Upper lobe of left lung (tissue), 6 donors: Measurements from ENCODE around the gene NRXN3. TPM values are rescaled to one million over a fixed set of nuclear protein-coding genes. Genes with fewer than 3 reads are reported as not detected.

Experiments used
- ATAC-seq, 2 donors: fragments of 200-7000 bp; cut with Tn5 transposase; one replicate each; pipeline ENCODE4 v1.9.1; 2022; ENCODE audit warnings: mild to moderate bottlenecking in 2 of 2, moderate library complexity in 2 of 2; ENCODE audit not compliant: low FRiP score in 2 of 2
- DNase-seq, 2 donors: peaks; one replicate each; pipeline ENCODE4 v3.0.0-alpha.2; 2019 to 2020
- H3K27ac ChIP-seq, 4 donors: fragments of 200-600 bp; sonication (generic); one replicate each; pipeline ENCODE4 v1.5.1; 2016 to 2019
- H3K27me3 ChIP-seq, 4 donors: fragments of 200-600 bp; sonication (generic); one replicate each; pipeline ENCODE4 v1.5.1; 2017 to 2019
- H3K36me3 ChIP-seq, 4 donors: fragments of 200-600 bp; sonication (generic); one replicate each; pipeline ENCODE4 v1.5.1; 2016 to 2019
- H3K4me1 ChIP-seq, 4 donors: fragments of 200-600 bp; sonication (generic); one replicate each; pipeline ENCODE4 v1.5.1; 2018 to 2019
- H3K4me3 ChIP-seq, 4 donors: fragments of 200-600 bp; sonication (generic); one replicate each; pipeline ENCODE4 v1.5.1; 2017 to 2019; ENCODE audit warnings: mild to moderate bottlenecking in 2 of 4, moderate library complexity in 1 of 4
- H3K9me3 ChIP-seq, 4 donors: fragments of 200-600 bp; sonication (generic); one replicate each; pipeline ENCODE4 v1.5.1; 2018 to 2019
- CTCF ChIP-seq, 6 experiments: fragments of 450-650 bp in 4 of 6; fragments of 200-600 bp in 2 of 6; sonication (generic) in 2 of 6; IDR thresholded peaks; one replicate each; pipeline ENCODE4 v1.5.1; 2016 to 2019; ENCODE audit warnings: antibody characterized with exemption in 6 of 6
- EP300 ChIP-seq, 4 donors: sonication (generic); formaldehyde crosslinking; IDR thresholded peaks; one replicate each; pipeline ENCODE4 v1.5.1; 2017; ENCODE audit warnings: antibody characterized with exemption in 4 of 4, control low read depth in 2 of 4
- POLR2A ChIP-seq, 4 donors: fragments of 450-650 bp; IDR thresholded peaks; one replicate each; pipeline ENCODE4 v1.5.1; 2016 to 2017; ENCODE audit warnings: antibody characterized with exemption in 4 of 4, mild to moderate bottlenecking in 2 of 4
- POLR2AphosphoS5 ChIP-seq, 2 donors: sonication (generic); formaldehyde crosslinking; IDR thresholded peaks; one replicate each; pipeline ENCODE4 v1.5.1; 2017; ENCODE audit warnings: antibody characterized with exemption in 2 of 2
- WGBS, 2 donors: methylation state at CpG; one replicate each; pipeline ENCODE4 v1.1.5; 2017 to 2018; 5-methylcytosine and 5-hydroxymethylcytosine counted together
- total RNA-seq, 6 donors: library from RNA; depleted of rRNA in 4 of 6; stranded (reverse); fragments of >200 nt in 4 of 6; gene quantifications; one replicate each; pipeline versions ENCODE4 v1.1.0 to v1.2.1, GENCODE V29; 2016 to 2021
- donor health status: DM: no; HTN: no; CAD: no; lungs with moderate emphysema.
- donor health status: DM: no; HTN: yes; CAD: no; lungs with severe emphysema.

Gene NRXN3
- total RNA-seq, 6 donors from 2014 or later = 4.4 to 14.9 (median 7.2) TPM

GRCh38 chr14:79011091-79011919 is 841.1 kb downstream of the NRXN3 start:
- H3K9me3 ChIP-seq = no peaks in the 10 kb centered on the region
- no peak for DNase-seq
- TF ChIP-seq POLR2A (IDR thresholded peaks at IDR 0.05) = no peak
- peak in 4 of 6 experiments; percentile 17 to 49 (median 26) for TF ChIP-seq CTCF (IDR thresholded peaks at IDR 0.05)
- H3K27ac ChIP-seq = no peak overlapping the region
- WGBS, 2 donors = 41 to 47% methylated on average over 8 of the region's 8 CpGs
- no peaks in the 10 kb centered on the region for H3K36me3 ChIP-seq
- no peak overlapping the region for H3K4me3 ChIP-seq
- H3K4me1 ChIP-seq = no peaks in the 10 kb centered on the region
- no peaks in the 10 kb centered on the region for H3K27me3 ChIP-seq
- ATAC-seq = no peak

- Histone ChIP-seq H3K9me3 (no peaks in the 10 kb centered on the region), H3K27ac (no peak overlapping the region), H3K36me3 (no peaks in the 10 kb centered on the region), H3K4me1 (no peaks in the 10 kb centered on the region), H3K4me3 (no peak overlapping the region), H3K27me3 (no peaks in the 10 kb centered on the region)
- DNase-seq = no peak
- no peak for TF ChIP-seq EP300 (IDR thresholded peaks at IDR 0.05)
- no peak for TF ChIP-seq POLR2A (IDR thresholded peaks at IDR 0.05)
- TF ChIP-seq CTCF (IDR thresholded peaks at IDR 0.05) = no peak
- no peak for TF ChIP-seq POLR2AphosphoS5 (IDR thresholded peaks at IDR 0.05)
- ATAC-seq = no peak
Observed at GRCh38 chr14:79011920-79012204, 841.7 kb downstream of the NRXN3 start.

GRCh38 chr14:79016828-79017505 is 846.8 kb downstream of the NRXN3 start:
- no peak for DNase-seq

GRCh38 chr14:79017561-79017960 is 847.4 kb downstream of the NRXN3 start:
- no peaks in the 10 kb centered on the region for H3K36me3 ChIP-seq
- no peaks in the 10 kb centered on the region for H3K4me1 ChIP-seq
- no peak for TF ChIP-seq POLR2AphosphoS5 (IDR thresholded peaks at IDR 0.05)
- no peak for TF ChIP-seq EP300 (IDR thresholded peaks at IDR 0.05)
- TF ChIP-seq POLR2A (IDR thresholded peaks at IDR 0.05) = no peak
- TF ChIP-seq CTCF (IDR thresholded peaks at IDR 0.05) = no peak
- H3K9me3 ChIP-seq = no peaks in the 10 kb centered on the region
- no peak overlapping the region for H3K27ac ChIP-seq
- WGBS, 2 donors = 92 to 99% methylated on average over 4 of the region's 4 CpGs
- ATAC-seq (no peak), DNase-seq (no peak)
- no peaks in the 10 kb centered on the region for H3K27me3 ChIP-seq
- no peak overlapping the region for H3K4me3 ChIP-seq

More at GRCh38 chr14:79016828-79017505, 846.8 kb downstream of the NRXN3 start:
- H3K4me3 ChIP-seq = no peak overlapping the region
- H3K9me3 ChIP-seq = no peaks in the 10 kb centered on the region
- WGBS, 2 donors = 76 to 78% methylated on average over 7 of the region's 7 CpGs
- TF ChIP-seq EP300 (IDR thresholded peaks at IDR 0.05) (no peak), POLR2A (IDR thresholded peaks at IDR 0.05) (no peak), POLR2AphosphoS5 (IDR thresholded peaks at IDR 0.05) (no peak), CTCF (IDR thresholded peaks at IDR 0.05) (no peak)
- H3K27ac ChIP-seq = no peak overlapping the region
- H3K4me1 ChIP-seq = no peaks in the 10 kb centered on the region
- ATAC-seq = no peak
- no peaks in the 10 kb centered on the region for H3K27me3 ChIP-seq
- no peaks in the 10 kb centered on the region for H3K36me3 ChIP-seq
